ENCODE data around the gene RHAG. TPM values are rescaled to one million over a fixed set of nuclear protein-coding genes. Genes with fewer than 3 reads are reported as not detected.
"Not testable (repeated sequence)": the region's sequence is repeated elsewhere in the genome, so short reads cannot be mapped to it uniquely, and the experiment has no call there.

Gene RHAG
- total RNA-seq, 2 experiments from 2014 or later: not detected

DNA sequence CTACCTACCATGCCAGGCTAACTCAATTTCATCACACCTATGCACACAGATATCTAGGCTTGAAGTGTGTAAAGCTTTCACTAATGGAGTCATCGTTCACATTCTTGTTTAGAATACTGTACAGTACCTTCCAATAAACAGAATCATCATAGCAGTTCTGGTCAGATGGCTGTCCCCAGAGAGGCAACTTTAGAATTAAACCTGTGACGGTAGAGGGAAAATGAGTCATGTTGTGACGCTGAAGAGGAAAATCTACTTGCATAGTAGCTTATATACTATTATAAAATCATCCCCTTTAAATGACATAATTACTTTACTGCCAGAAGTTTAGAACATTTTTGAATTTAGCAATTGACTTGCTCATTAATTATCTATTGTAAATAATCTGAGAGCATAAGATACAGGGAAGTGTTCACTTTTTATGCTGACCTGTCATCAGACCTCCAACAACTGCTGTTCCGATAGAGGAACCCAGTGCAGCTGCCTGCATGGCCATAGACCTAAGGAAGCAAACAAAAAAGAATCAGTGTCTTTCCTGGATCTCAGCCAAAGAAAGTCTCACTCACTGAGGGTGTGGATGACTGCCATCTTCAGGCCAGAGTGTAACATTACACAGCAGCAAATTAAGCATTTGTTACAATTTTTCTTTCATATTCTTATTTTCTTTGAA, 29.8 kb downstream of the RHAG start:
- Histone ChIP-seq H2AFZ (ENCODE audit: low read length) (0 out of 2 replicates have a peak overlapping the region, but pooled peaks have one; percentile 4), H3K79me2 (ENCODE audit: insufficient read depth, low read depth, low read length) (no peaks in the 10 kb centered on the region), H3K4me3 (ENCODE audit: low read depth, low read length, poor library complexity, severe bottlenecking) (no peak overlapping the region), H3K4me2 (ENCODE audit: low read length) (no peak overlapping the region), H3K9me2 (ENCODE audit: insufficient read depth, low read length) (no peaks in the 10 kb centered on the region), H3K36me3 (ENCODE audit: insufficient read depth, low read length) (no peaks in the 10 kb centered on the region), H3K27ac (ENCODE audit: low read depth, low read length, poor library complexity, severe bottlenecking) (no peak overlapping the region), H3K9me3 (ENCODE audit: low read length) (no peaks in the 10 kb centered on the region), H4K20me1 (ENCODE audit: insufficient read depth, low read length) (no peaks in the 10 kb centered on the region), H3K4me1 (ENCODE audit: insufficient read depth, low read length, poor library complexity, severe bottlenecking) (no peaks in the 10 kb centered on the region)
- intact Hi-C loops (cut with micrococcal nuclease; ENCODE audit: unreplicated experiment): loop anchor here (1.0 kb wide), 1 partner anchor 75 kb away; no protein-coding TSS in a partner anchor
- no TSS peak for BruUV-seq (replicated peaks)
- peak; percentile 72 for DNase-seq (ENCODE audit: low spot score)
- CTCF ChIA-PET (ENCODE audit: unreplicated experiment): no interaction called here
- no peak for TF ChIP-seq EZH2phosphoT487 (IDR thresholded peaks at IDR 0.05; ENCODE audit: borderline replicate concordance, low read depth, low read length)
- TF ChIP-seq, protein P1, sequence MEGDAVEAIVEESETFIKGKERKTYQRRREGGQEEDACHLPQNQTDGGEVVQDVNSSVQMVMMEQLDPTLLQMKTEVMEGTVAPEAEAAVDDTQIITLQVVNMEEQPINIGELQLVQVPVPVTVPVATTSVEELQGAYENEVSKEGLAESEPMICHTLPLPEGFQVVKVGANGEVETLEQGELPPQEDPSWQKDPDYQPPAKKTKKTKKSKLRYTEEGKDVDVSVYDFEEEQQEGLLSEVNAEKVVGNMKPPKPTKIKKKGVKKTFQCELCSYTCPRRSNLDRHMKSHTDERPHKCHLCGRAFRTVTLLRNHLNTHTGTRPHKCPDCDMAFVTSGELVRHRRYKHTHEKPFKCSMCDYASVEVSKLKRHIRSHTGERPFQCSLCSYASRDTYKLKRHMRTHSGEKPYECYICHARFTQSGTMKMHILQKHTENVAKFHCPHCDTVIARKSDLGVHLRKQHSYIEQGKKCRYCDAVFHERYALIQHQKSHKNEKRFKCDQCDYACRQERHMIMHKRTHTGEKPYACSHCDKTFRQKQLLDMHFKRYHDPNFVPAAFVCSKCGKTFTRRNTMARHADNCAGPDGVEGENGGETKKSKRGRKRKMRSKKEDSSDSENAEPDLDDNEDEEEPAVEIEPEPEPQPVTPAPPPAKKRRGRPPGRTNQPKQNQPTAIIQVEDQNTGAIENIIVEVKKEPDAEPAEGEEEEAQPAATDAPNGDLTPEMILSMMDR (conservative IDR thresholded peaks at IDR 0.05; ENCODE audit: low read length): peak; percentile 93
- POLR2A ChIA-PET: interaction anchor here (0.6 to 0.8 kb wide), 2 partner anchors 11 to 565 kb away, joined by 4 read pairs; no protein-coding TSS in a partner anchor

DNA sequence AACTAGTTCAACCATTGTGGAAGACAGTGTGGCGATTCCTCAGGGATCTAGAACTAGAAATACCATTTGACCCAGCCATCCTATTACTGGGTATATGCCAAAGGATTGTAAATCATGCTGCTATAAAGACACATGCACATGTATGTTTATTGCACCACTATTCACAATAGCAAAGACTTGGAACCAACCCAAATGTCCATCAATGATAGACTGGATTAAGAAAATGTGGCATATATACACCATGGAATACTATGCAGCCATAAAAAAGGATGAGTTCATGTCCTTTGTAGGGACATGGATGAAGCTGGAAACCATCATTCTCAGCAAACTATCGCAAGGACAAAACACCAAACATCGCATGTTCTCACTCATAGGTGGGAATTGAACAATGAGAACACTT, 32.6 kb downstream of the RHAG start:
- H3K36me3 ChIP-seq (ENCODE audit: insufficient read depth, low read length); CTCF ChIA-PET (ENCODE audit: unreplicated experiment); intact Hi-C loops (cut with micrococcal nuclease; ENCODE audit: unreplicated experiment); H3K9me3 ChIP-seq (ENCODE audit: low read length); H3K9me2 ChIP-seq (ENCODE audit: insufficient read depth, low read length); H3K4me2 ChIP-seq (ENCODE audit: low read length); POLR2A ChIA-PET; H3K27ac ChIP-seq (ENCODE audit: low read depth, low read length, poor library complexity, severe bottlenecking); BruUV-seq (replicated peaks); H3K4me1 ChIP-seq (ENCODE audit: insufficient read depth, low read length, poor library complexity, severe bottlenecking); H3K4me3 ChIP-seq (ENCODE audit: low read depth, low read length, poor library complexity, severe bottlenecking); H3K79me2 ChIP-seq (ENCODE audit: insufficient read depth, low read depth, low read length); DNase-seq (ENCODE audit: low spot score); H2AFZ ChIP-seq (ENCODE audit: low read length); H4K20me1 ChIP-seq (ENCODE audit: insufficient read depth, low read length): not testable (repeated sequence)

DNA sequence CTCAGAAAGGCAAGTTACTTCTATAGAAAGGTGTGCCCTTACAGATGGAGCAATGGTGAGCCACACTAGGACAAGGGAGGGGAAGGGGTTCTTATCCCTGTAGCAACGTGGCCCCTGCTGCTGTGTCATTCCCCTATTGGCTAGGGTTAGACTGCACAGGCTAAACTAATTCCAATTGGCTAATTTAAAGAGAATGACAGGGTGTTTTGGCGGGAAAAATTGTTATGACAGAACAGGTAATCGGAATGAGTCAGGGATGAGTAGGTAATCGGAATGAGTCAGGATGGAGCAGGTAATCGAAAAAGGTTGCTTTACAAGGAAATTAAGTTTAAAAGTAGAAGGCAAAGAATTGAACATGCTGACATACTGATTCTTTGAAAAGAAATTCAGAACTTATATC, 49.4 kb downstream of the RHAG start:
- H3K36me3 ChIP-seq (ENCODE audit: insufficient read depth, low read length); H3K79me2 ChIP-seq (ENCODE audit: insufficient read depth, low read depth, low read length); BruUV-seq (replicated peaks); DNase-seq (ENCODE audit: low spot score); H3K4me1 ChIP-seq (ENCODE audit: insufficient read depth, low read length, poor library complexity, severe bottlenecking); H3K9me2 ChIP-seq (ENCODE audit: insufficient read depth, low read length); CTCF ChIA-PET (ENCODE audit: unreplicated experiment); intact Hi-C loops (cut with micrococcal nuclease; ENCODE audit: unreplicated experiment); H3K27ac ChIP-seq (ENCODE audit: low read depth, low read length, poor library complexity, severe bottlenecking); H3K9me3 ChIP-seq (ENCODE audit: low read length); H4K20me1 ChIP-seq (ENCODE audit: insufficient read depth, low read length); H3K4me2 ChIP-seq (ENCODE audit: low read length); H2AFZ ChIP-seq (ENCODE audit: low read length); H3K4me3 ChIP-seq (ENCODE audit: low read depth, low read length, poor library complexity, severe bottlenecking): not testable (repeated sequence)
- POLR2A ChIA-PET: interaction anchor here (0.6 kb wide), 1 partner anchor 16 kb away, joined by 3 read pairs; no protein-coding TSS in a partner anchor

DNA sequence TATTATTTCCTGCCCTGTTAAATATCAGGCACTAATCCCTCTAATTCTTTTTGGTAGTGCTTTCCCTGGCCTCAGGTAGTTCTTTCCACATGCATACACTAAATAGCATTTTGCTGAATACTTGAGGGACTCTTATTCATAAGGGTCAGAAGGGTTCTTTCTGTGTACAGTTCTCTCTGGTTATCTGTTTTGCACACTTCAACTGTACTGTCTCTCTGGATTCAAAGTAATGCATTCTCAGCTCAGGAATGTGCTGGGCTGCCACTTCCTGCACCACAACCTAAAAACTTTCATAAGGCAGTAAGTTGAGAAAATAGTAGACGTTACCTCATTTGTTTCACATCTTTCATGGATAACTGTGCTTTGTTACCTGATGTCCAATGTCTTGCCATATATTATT, 54.1 kb downstream of the RHAG start:
- Histone ChIP-seq H3K9me2 (ENCODE audit: insufficient read depth, low read length) (no peaks in the 10 kb centered on the region), H3K4me3 (ENCODE audit: low read depth, low read length, poor library complexity, severe bottlenecking) (no peak overlapping the region), H3K27ac (ENCODE audit: low read depth, low read length, poor library complexity, severe bottlenecking) (no peak overlapping the region), H3K4me2 (ENCODE audit: low read length) (no peak overlapping the region), H3K9me3 (ENCODE audit: low read length) (no peaks in the 10 kb centered on the region), H3K79me2 (ENCODE audit: insufficient read depth, low read depth, low read length) (no peaks in the 10 kb centered on the region), H2AFZ (ENCODE audit: low read length) (no peak overlapping the region), H3K4me1 (ENCODE audit: insufficient read depth, low read length, poor library complexity, severe bottlenecking) (no peaks in the 10 kb centered on the region), H4K20me1 (ENCODE audit: insufficient read depth, low read length) (no peaks in the 10 kb centered on the region), H3K36me3 (ENCODE audit: insufficient read depth, low read length) (no peaks in the 10 kb centered on the region)
- no TSS peak for BruUV-seq (replicated peaks)
- POLR2A ChIA-PET: no interaction called here
- CTCF ChIA-PET (ENCODE audit: unreplicated experiment): no interaction called here
- DNase-seq (ENCODE audit: low spot score): no peak
- intact Hi-C loops (cut with micrococcal nuclease; ENCODE audit: unreplicated experiment): no loop called here
- TF ChIP-seq EZH2phosphoT487 (IDR thresholded peaks at IDR 0.05; ENCODE audit: borderline replicate concordance, low read depth, low read length): no peak
- TF ChIP-seq, protein P1 (conservative IDR thresholded peaks at IDR 0.05; ENCODE audit: low read length): no peak

Data from OCI-LY7 (cell line).